IPS-18a (cell line): ENCODE measurements around the gene FSTL4.

Experiments
- H3K27ac ChIP-seq: one replicate; pipeline ENCODE4 v1.5.1; 2013; ENCODE audit warnings: low read length
- H3K27me3 ChIP-seq: one replicate; pipeline ENCODE4 v1.6.1; 2013; ENCODE audit warnings: mild to moderate bottlenecking, low read length; ENCODE audit not compliant: control insufficient read depth, insufficient read depth
- H3K36me3 ChIP-seq: one replicate; pipeline ENCODE4 v1.6.1; 2013; ENCODE audit warnings: low read depth, low read length; ENCODE audit not compliant: control insufficient read depth
- H3K4me1 ChIP-seq: one replicate; pipeline ENCODE4 v1.6.1; 2013; ENCODE audit warnings: low read depth, low read length; ENCODE audit not compliant: control insufficient read depth
- H3K4me3 ChIP-seq: one replicate; pipeline ENCODE4 v1.5.1; 2013; ENCODE audit warnings: low read length
- H3K9ac ChIP-seq: one replicate; pipeline ENCODE4 v1.6.1; 2013; ENCODE audit warnings: mild to moderate bottlenecking, low read length, moderate library complexity
- H3K9me3 ChIP-seq: one replicate; pipeline ENCODE4 v1.6.1; 2013; ENCODE audit warnings: low read depth, low read length; ENCODE audit not compliant: control insufficient read depth

FSTL4 gene

GRCh38 chr5:133385346-133385745 lies 227.0 kb downstream of the FSTL4 start:
- Histone ChIP-seq H3K4me1 (peaks cover 14% of the 10 kb centered on the region), H3K36me3 (no peaks in the 10 kb centered on the region), H3K9ac (no peak overlapping the region), H3K27me3 (no peaks in the 10 kb centered on the region), H3K27ac (no peak overlapping the region), H3K4me3 (no peak overlapping the region), H3K9me3 (no peaks in the 10 kb centered on the region)

GRCh38 chr5:133384903-133385302 lies 227.4 kb downstream of the FSTL4 start:
- H3K27ac ChIP-seq = no peak overlapping the region
- peaks cover 14% of the 10 kb centered on the region for H3K4me1 ChIP-seq
- no peaks in the 10 kb centered on the region for H3K9me3 ChIP-seq
- H3K4me3 ChIP-seq = no peak overlapping the region
- H3K36me3 ChIP-seq = no peaks in the 10 kb centered on the region
- H3K27me3 ChIP-seq = no peaks in the 10 kb centered on the region
- H3K9ac ChIP-seq = no peak overlapping the region

- no peaks in the 10 kb centered on the region for H3K27me3 ChIP-seq
- peaks cover 14% of the 10 kb centered on the region for H3K4me1 ChIP-seq
- no peak overlapping the region for H3K27ac ChIP-seq
- no peaks in the 10 kb centered on the region for H3K36me3 ChIP-seq
- no peak overlapping the region for H3K9ac ChIP-seq
- no peak overlapping the region for H3K4me3 ChIP-seq
- H3K9me3 ChIP-seq = no peaks in the 10 kb centered on the region
Measured at GRCh38 chr5:133384120-133384855, 228.1 kb downstream of the FSTL4 start.

GRCh38 chr5:133383580-133383939 lies 228.8 kb downstream of the FSTL4 start:
- Histone ChIP-seq H3K4me1 (peaks cover 14% of the 10 kb centered on the region), H3K27me3 (no peaks in the 10 kb centered on the region), H3K27ac (no peak overlapping the region), H3K9ac (no peak overlapping the region), H3K9me3 (no peaks in the 10 kb centered on the region), H3K4me3 (no peak overlapping the region), H3K36me3 (no peaks in the 10 kb centered on the region)

GRCh38 chr5:133382661-133383579 lies 229.4 kb downstream of the FSTL4 start:
- Histone ChIP-seq H3K27me3 (no peaks in the 10 kb centered on the region), H3K36me3 (no peaks in the 10 kb centered on the region), H3K9me3 (no peaks in the 10 kb centered on the region), H3K9ac (no peak overlapping the region), H3K27ac (no peak overlapping the region), H3K4me1 (peaks cover 14% of the 10 kb centered on the region), H3K4me3 (no peak overlapping the region)

- no peak overlapping the region for H3K4me3 ChIP-seq
- H3K4me1 ChIP-seq = peaks cover 14% of the 10 kb centered on the region
- H3K27ac ChIP-seq = no peak overlapping the region
- no peaks in the 10 kb centered on the region for H3K27me3 ChIP-seq
- H3K9ac ChIP-seq = no peak overlapping the region
- no peaks in the 10 kb centered on the region for H3K9me3 ChIP-seq
- no peaks in the 10 kb centered on the region for H3K36me3 ChIP-seq
Measured at GRCh38 chr5:133381571-133382365, 230.6 kb downstream of the FSTL4 start.

GRCh38 chr5:133381041-133381440 lies 231.3 kb downstream of the FSTL4 start:
- Histone ChIP-seq H3K9me3 (no peaks in the 10 kb centered on the region), H3K9ac (no peak overlapping the region), H3K4me1 (peaks cover 14% of the 10 kb centered on the region), H3K27me3 (no peaks in the 10 kb centered on the region), H3K27ac (no peak overlapping the region), H3K36me3 (no peaks in the 10 kb centered on the region), H3K4me3 (no peak overlapping the region)

- H3K9ac ChIP-seq = no peak overlapping the region
- H3K9me3 ChIP-seq = no peaks in the 10 kb centered on the region
- H3K36me3 ChIP-seq = no peaks in the 10 kb centered on the region
- no peaks in the 10 kb centered on the region for H3K4me1 ChIP-seq
- H3K27me3 ChIP-seq = no peaks in the 10 kb centered on the region
- H3K4me3 ChIP-seq = no peak overlapping the region
- H3K27ac ChIP-seq = no peak overlapping the region
Measured at GRCh38 chr5:133377736-133378135, 234.6 kb downstream of the FSTL4 start.

GRCh38 chr5:133376986-133377385 lies 235.4 kb downstream of the FSTL4 start:
- Histone ChIP-seq H3K9ac (no peak overlapping the region), H3K4me3 (no peak overlapping the region), H3K9me3 (no peaks in the 10 kb centered on the region), H3K36me3 (no peaks in the 10 kb centered on the region), H3K27me3 (no peaks in the 10 kb centered on the region), H3K27ac (no peak overlapping the region), H3K4me1 (no peaks in the 10 kb centered on the region)

- Histone ChIP-seq H3K9ac (no peak overlapping the region), H3K27ac (no peak overlapping the region), H3K36me3 (no peaks in the 10 kb centered on the region), H3K4me3 (no peak overlapping the region), H3K27me3 (no peaks in the 10 kb centered on the region), H3K4me1 (no peaks in the 10 kb centered on the region), H3K9me3 (no peaks in the 10 kb centered on the region)
Measured at GRCh38 chr5:133373121-133373870, 239.0 kb downstream of the FSTL4 start.
